GM18517 (cell line): ENCODE results near the gene PSG4.
"Not testable (repeated sequence)": the region's sequence is repeated elsewhere in the genome, so short reads cannot be mapped to it uniquely, and the experiment has no call there.

Experiments used
- ATAC-seq: cut with Tn5 transposase; IDR thresholded peaks from one replicate; pipeline ENCODE4 v1.9.1; 2021; ENCODE audit warnings: mild to moderate bottlenecking, moderate library complexity; ENCODE audit not compliant: unreplicated experiment

Gene PSG4

GRCh38 chr19:43205471-43206105 is at the start of gene PSG4:
TSS of gene PSG4 (minus strand) at chr19:43205638. CDS start at chr19:43205536, 102 bp downstream.
- ATAC-seq, result not testable (repeated sequence)

- ATAC-seq, result not testable (repeated sequence)
Observed at GRCh38 chr19:43251428-43251827, 46.0 kb upstream of the PSG4 start.

- ATAC-seq, result not testable (repeated sequence)
Observed at GRCh38 chr19:43250296-43250695, 44.9 kb upstream of the PSG4 start.

- not testable (repeated sequence) for ATAC-seq
Observed at GRCh38 chr19:43248635-43249002, 43.2 kb upstream of the PSG4 start.

- ATAC-seq, result not testable (repeated sequence)
Observed at GRCh38 chr19:43247243-43247880, 41.9 kb upstream of the PSG4 start.

- not testable (repeated sequence) for ATAC-seq
Observed at GRCh38 chr19:43245848-43246247, 40.4 kb upstream of the PSG4 start.

GRCh38 chr19:43242211-43242610 is 36.8 kb upstream of the PSG4 start:
- ATAC-seq, result not testable (repeated sequence)

- not testable (repeated sequence) for ATAC-seq
Observed at GRCh38 chr19:43238213-43238612, 32.8 kb upstream of the PSG4 start.

- not testable (repeated sequence) for ATAC-seq
Observed at GRCh38 chr19:43235686-43236085, 30.2 kb upstream of the PSG4 start.

GRCh38 chr19:43229315-43229714 is 23.9 kb upstream of the PSG4 start:
- no peak for ATAC-seq

GRCh38 chr19:43228730-43229129 is 23.3 kb upstream of the PSG4 start:
- ATAC-seq, result not testable (repeated sequence)

GRCh38 chr19:43226986-43227385 is 21.5 kb upstream of the PSG4 start:
- ATAC-seq, result not testable (repeated sequence)

- no peak for ATAC-seq
Observed at GRCh38 chr19:43224855-43225253, 19.4 kb upstream of the PSG4 start.

GRCh38 chr19:43224201-43224854 is 18.9 kb upstream of the PSG4 start:
- not testable (repeated sequence) for ATAC-seq

- ATAC-seq, result not testable (repeated sequence)
Observed at GRCh38 chr19:43221891-43222290, 16.5 kb upstream of the PSG4 start.

GRCh38 chr19:43219136-43219535 is 13.7 kb upstream of the PSG4 start:
- not testable (repeated sequence) for ATAC-seq

- not testable (repeated sequence) for ATAC-seq
Observed at GRCh38 chr19:43215881-43216280, 10.4 kb upstream of the PSG4 start.

GRCh38 chr19:43207991-43208390 is 2.6 kb upstream of the PSG4 start:
- no peak for ATAC-seq

- ATAC-seq, result not testable (repeated sequence)
Observed at GRCh38 chr19:43207174-43207573, 1.7 kb upstream of the PSG4 start.

- ATAC-seq, result not testable (repeated sequence)
Observed at GRCh38 chr19:43203611-43204010, 1.8 kb downstream of the PSG4 start.

GRCh38 chr19:43201891-43202290 is 3.5 kb downstream of the PSG4 start:
- not testable (repeated sequence) for ATAC-seq

GRCh38 chr19:43201337-43201801 is 4.1 kb downstream of the PSG4 start:
- not testable (repeated sequence) for ATAC-seq
